ENCODE results near the gene RSPH6A.

RSPH6A gene

DNA sequence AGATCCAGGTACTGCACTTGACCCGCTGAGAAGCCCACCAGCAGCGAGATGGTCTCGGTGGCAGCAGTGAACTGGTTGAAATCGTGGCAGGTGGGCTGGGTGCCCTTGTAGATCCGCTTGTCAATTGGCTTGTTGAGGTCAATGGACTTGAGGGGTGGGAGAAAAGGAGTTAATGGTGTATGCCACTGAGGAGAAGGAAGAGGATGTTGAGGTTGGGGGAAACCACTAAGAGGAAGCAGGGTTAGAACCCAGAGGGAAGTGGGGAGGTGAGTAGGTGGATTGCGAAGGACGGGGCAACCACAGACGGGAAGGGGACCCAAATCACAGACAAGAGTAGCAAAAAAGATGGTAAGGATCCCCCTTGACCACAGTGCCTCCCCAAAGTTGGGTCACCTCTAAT is 24.2 kb downstream of the RSPH6A start:
- H3K36me3 ChIP-seq (replicated peaks), result peaks cover 41% of the 10 kb centered on the region
- in situ Hi-C loops (cut with HindIII; ENCODE audit: low pct_ligation_motif_present, low sequenced_read_pairs), result no loop called here
- DNase-seq, result no peak

DNA sequence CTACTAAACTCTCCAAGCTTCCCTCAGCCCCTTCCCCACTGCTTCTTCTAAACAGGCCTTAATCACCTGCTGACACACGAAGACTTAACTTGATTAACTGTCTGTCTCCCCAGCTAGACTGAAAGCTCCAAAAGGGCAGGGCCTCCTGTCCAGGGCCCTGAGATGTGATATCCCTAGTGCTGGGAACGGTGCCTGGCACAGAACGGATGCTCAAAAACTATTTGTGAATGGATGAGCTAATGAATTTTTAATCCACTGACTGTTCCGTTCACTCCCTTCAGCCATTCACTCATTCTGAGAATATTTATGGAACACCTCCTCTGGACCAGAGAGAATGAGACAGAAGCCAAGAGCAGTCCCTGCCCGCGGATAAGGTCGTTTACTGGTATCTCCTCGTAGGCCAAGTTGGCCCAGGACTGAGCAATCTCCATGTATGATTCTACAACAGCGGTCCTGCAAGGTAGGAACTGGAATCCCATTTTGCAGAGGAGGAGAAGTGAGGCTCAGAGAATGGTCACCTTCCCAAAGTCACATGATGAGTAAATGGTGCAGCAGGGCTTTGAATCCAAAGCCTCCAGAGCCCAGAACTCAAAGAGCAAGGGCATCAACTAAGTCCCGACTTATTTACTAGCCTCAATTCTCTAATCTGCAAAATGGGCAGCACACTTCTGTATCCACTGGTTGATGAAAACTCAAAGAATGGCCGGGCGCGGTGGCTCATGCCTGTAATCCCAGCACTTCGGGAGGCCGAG is 25.9 kb downstream of the RSPH6A start:
- no peak for DNase-seq
- peaks cover 56% of the 10 kb centered on the region for H3K36me3 ChIP-seq (replicated peaks)
- TF ChIP-seq, protein P1, sequence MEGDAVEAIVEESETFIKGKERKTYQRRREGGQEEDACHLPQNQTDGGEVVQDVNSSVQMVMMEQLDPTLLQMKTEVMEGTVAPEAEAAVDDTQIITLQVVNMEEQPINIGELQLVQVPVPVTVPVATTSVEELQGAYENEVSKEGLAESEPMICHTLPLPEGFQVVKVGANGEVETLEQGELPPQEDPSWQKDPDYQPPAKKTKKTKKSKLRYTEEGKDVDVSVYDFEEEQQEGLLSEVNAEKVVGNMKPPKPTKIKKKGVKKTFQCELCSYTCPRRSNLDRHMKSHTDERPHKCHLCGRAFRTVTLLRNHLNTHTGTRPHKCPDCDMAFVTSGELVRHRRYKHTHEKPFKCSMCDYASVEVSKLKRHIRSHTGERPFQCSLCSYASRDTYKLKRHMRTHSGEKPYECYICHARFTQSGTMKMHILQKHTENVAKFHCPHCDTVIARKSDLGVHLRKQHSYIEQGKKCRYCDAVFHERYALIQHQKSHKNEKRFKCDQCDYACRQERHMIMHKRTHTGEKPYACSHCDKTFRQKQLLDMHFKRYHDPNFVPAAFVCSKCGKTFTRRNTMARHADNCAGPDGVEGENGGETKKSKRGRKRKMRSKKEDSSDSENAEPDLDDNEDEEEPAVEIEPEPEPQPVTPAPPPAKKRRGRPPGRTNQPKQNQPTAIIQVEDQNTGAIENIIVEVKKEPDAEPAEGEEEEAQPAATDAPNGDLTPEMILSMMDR (IDR thresholded peaks at IDR 0.05; ENCODE audit: low read depth, low read length, missing control alignments), result no peak
- no peak overlapping the region for H3K4me3 ChIP-seq (ENCODE audit: low read depth, low read length)
- in situ Hi-C loops (cut with HindIII; ENCODE audit: low pct_ligation_motif_present, low sequenced_read_pairs), result no loop called here
- H3K27me3 ChIP-seq (replicated peaks), result no peaks in the 10 kb centered on the region
- no peak overlapping the region for H3K27ac ChIP-seq

More for the DNA sequence above, 24.2 kb downstream of the RSPH6A start:
- Histone ChIP-seq H3K27ac (no peak overlapping the region), H3K27me3 (replicated peaks) (no peaks in the 10 kb centered on the region), H3K4me3 (ENCODE audit: low read depth, low read length) (peak overlapping the region; percentile 88)
- TF ChIP-seq, protein P1 (IDR thresholded peaks at IDR 0.05; ENCODE audit: low read depth, low read length, missing control alignments), result no peak

DNA sequence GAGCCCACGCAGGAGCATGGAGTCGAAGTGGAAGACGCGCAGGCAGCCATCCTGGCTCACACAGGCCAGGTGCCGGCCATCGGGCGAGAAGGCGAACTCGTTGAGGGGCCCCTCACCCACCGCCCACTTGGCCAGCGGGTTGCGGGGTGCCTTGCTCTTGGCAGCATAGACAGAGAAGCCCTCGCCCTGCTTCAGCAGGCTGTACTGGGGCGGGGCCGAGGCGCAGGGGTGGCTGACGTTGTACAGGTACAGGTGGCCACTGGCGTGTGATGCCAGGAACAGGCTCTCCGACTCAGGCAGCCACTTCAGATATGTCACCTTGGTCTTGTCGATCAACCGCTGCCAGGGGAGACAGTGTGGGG is 28.6 kb downstream of the RSPH6A start:
- in situ Hi-C loops (cut with HindIII; ENCODE audit: low pct_ligation_motif_present, low sequenced_read_pairs), result no loop called here
- Histone ChIP-seq H3K36me3 (replicated peaks) (peaks cover 57% of the 10 kb centered on the region), H3K27me3 (replicated peaks) (no peaks in the 10 kb centered on the region), H3K4me3 (ENCODE audit: low read depth, low read length) (no peak overlapping the region), H3K27ac (no peak overlapping the region)
- TF ChIP-seq, protein P1 (IDR thresholded peaks at IDR 0.05; ENCODE audit: low read depth, low read length, missing control alignments), result no peak
- DNase-seq, result no peak

DNA sequence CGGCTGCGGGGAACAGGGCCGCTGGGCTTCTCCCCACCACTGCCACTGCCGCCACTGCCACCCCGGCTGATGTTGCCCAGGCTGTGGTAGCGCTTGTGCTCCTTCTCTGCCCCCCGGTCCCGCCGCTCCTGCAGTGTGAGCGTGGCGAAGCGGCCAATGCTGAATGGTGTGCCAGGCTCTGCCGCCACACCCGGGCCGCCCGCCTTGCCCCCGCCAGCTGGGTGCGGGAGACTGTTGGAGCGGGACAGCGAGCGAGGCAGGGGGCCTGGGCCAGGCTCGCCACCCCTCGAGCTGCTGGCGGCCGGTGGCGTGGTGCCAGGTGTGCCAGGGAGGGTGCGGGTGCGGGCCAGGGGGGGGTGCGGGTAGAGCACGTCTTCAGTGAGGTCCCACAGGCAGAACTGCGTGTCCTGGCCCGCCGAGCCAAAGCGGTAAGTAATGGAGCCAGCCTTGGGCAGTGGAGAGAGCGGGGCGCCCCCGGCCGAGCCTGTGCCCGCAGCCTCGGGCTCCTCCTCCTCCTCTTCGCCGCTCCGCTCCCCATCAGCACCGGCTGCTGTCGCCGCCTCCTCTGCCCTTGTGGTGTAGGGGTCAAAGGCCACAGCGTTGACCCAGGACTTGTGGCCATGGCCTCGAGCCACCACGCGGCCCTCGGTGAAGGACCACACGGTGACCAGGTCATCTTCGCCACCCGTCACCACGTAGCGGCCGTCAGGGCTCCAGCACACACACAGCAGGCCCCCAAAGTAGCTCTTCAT is 29.2 kb downstream of the RSPH6A start:
- TF ChIP-seq, protein P1 (IDR thresholded peaks at IDR 0.05; ENCODE audit: low read depth, low read length, missing control alignments), result no peak
- in situ Hi-C loops (cut with HindIII; ENCODE audit: low pct_ligation_motif_present, low sequenced_read_pairs), result no loop called here
- Histone ChIP-seq H3K27me3 (replicated peaks) (no peaks in the 10 kb centered on the region), H3K36me3 (replicated peaks) (peaks cover 57% of the 10 kb centered on the region), H3K27ac (no peak overlapping the region), H3K4me3 (ENCODE audit: low read depth, low read length) (no peak overlapping the region)
- DNase-seq, result no peak

DNA sequence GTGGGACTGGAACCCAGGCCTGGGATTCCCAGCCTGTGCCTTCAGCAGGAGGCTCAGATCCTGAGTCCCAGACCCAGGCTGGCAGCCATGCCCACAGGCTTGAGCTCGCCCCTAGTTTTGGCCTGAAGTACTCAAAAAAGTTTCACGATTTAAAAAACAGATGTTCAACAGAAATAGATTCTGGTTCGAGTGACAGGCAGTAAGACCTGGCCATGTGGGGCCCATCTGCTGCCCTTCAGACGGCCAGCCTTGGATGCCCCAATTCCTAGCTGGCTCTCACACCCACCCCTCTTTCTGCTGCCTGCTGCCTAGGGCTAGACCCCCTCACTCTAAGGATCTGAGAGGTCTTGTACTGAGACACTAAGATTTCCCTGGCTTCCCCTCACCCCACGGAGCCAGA is 30.0 kb downstream of the RSPH6A start:
- peaks cover 51% of the 10 kb centered on the region for H3K36me3 ChIP-seq (replicated peaks)
- no peaks in the 10 kb centered on the region for H3K27me3 ChIP-seq (replicated peaks)
- DNase-seq, result no peak
- in situ Hi-C loops (cut with HindIII; ENCODE audit: low pct_ligation_motif_present, low sequenced_read_pairs), result no loop called here
- no peak overlapping the region for H3K4me3 ChIP-seq (ENCODE audit: low read depth, low read length)
- TF ChIP-seq, protein P1 (IDR thresholded peaks at IDR 0.05; ENCODE audit: low read depth, low read length, missing control alignments), result no peak
- H3K27ac ChIP-seq, result no peak overlapping the region

All from brain microvascular endothelial cell (primary cell).